ENCODE data around the gene APOD.

DNA sequence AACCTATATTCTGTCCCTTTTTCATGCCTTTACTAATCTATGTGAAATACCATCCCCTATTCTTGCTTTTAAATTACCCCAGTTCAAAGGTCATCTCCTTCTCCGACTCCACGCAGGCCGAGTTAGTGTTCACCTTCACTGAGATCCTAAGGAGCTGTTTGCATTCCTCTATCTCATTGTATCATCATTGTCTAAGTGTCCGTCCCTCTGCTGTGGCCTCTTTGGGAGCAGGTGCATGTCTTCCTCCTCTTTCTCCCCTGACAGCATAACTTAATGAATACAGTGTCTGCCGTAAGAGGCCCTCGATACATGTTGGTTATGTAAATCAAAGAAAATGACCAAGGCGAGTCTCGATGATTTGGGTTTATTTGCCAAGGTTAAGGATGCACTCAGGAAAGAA, 35.7 kb downstream of the APOD start:
- TF ChIP-seq, protein P1, sequence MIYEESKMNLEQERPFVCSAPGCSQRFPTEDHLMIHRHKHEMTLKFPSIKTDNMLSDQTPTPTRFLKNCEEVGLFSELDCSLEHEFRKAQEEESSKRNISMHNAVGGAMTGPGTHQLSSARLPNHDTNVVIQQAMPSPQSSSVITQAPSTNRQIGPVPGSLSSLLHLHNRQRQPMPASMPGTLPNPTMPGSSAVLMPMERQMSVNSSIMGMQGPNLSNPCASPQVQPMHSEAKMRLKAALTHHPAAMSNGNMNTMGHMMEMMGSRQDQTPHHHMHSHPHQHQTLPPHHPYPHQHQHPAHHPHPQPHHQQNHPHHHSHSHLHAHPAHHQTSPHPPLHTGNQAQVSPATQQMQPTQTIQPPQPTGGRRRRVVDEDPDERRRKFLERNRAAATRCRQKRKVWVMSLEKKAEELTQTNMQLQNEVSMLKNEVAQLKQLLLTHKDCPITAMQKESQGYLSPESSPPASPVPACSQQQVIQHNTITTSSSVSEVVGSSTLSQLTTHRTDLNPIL (CRISPR knock-in tag; IDR thresholded peaks at IDR 0.05; ENCODE audit: low read depth), result no peak
- TF ChIP-seq RARB (CRISPR knock-in tag; IDR thresholded peaks at IDR 0.05), result no peak
- no peak for TF ChIP-seq ZFP3 (CRISPR knock-in tag; IDR thresholded peaks at IDR 0.05)
- TF ChIP-seq GLIS3 (CRISPR knock-in tag; IDR thresholded peaks at IDR 0.05), result no peak
- TF ChIP-seq CSDC2 (CRISPR knock-in tag; IDR thresholded peaks at IDR 0.05), result no peak
- no peak for TF ChIP-seq ARNTL (CRISPR knock-in tag; IDR thresholded peaks at IDR 0.05; ENCODE audit: borderline replicate concordance, low read depth)
- no peak for TF ChIP-seq ZNF70 (CRISPR knock-in tag; IDR thresholded peaks at IDR 0.05)
- no peak for TF ChIP-seq OSR1 (CRISPR knock-in tag; IDR thresholded peaks at IDR 0.05)
- TF ChIP-seq, protein P2, sequence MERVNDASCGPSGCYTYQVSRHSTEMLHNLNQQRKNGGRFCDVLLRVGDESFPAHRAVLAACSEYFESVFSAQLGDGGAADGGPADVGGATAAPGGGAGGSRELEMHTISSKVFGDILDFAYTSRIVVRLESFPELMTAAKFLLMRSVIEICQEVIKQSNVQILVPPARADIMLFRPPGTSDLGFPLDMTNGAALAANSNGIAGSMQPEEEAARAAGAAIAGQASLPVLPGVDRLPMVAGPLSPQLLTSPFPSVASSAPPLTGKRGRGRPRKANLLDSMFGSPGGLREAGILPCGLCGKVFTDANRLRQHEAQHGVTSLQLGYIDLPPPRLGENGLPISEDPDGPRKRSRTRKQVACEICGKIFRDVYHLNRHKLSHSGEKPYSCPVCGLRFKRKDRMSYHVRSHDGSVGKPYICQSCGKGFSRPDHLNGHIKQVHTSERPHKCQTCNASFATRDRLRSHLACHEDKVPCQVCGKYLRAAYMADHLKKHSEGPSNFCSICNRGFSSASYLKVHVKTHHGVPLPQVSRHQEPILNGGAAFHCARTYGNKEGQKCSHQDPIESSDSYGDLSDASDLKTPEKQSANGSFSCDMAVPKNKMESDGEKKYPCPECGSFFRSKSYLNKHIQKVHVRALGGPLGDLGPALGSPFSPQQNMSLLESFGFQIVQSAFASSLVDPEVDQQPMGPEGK (CRISPR knock-in tag; IDR thresholded peaks at IDR 0.05; ENCODE audit: borderline replicate concordance), result no peak
- TF ChIP-seq ESRRG (CRISPR knock-in tag; IDR thresholded peaks at IDR 0.05), result no peak
